HL-60 (cell line): Measurements from ENCODE around the gene PXMP4.
A peak's percentile ranks its signal among the peaks of the same experiment; 100 is the strongest.

Experiments
- DNase-seq, 2 experiments: peaks; one replicate each; pipeline ENCODE4 v3.0.0-alpha.2; 2010 to 2020; ENCODE audit warnings: low read depth in 1 of 2, low spot score in 1 of 2
- H3K27ac ChIP-seq: fragments of 250-450 bp; sonication (Bioruptor Pico); replicated peaks from 2 replicates; pipeline ENCODE4 v1.5.1; 2020; ENCODE audit warnings: mild to moderate bottlenecking, moderate library complexity
- H3K27me3 ChIP-seq: fragments of 250-450 bp; sonication (Bioruptor Pico); 2 replicates; pipeline ENCODE4 v1.5.1; 2021; ENCODE audit warnings: mild to moderate bottlenecking, moderate library complexity; ENCODE audit not compliant: insufficient read depth, poor library complexity, severe bottlenecking
- H3K4me3 ChIP-seq: replicated peaks from 2 replicates; pipeline ENCODE4 v1.5.1; 2011; ENCODE audit warnings: mild to moderate bottlenecking, control low read depth, low read length; ENCODE audit not compliant: insufficient read depth
- GABPA ChIP-seq: IDR thresholded peaks from 2 replicates; pipeline ENCODE4 v1.6.1; 2012; ENCODE audit warnings: low read depth
- POLR2AphosphoS5 ChIP-seq: IDR thresholded peaks from 2 replicates; pipeline ENCODE4 v1.6.1; 2012; ENCODE audit warnings: low read depth
- SPI1 ChIP-seq: IDR thresholded peaks from 2 replicates; pipeline ENCODE4 v1.6.1; 2012; ENCODE audit warnings: low read depth, mild to moderate bottlenecking, borderline replicate concordance
- TF ChIP-seq, protein P1 (sequence below): IDR thresholded peaks from one replicate; pipeline ENCODE4 v1.5.1; 2011; ENCODE audit warnings: low read length, control low read depth, inconsistent platforms; ENCODE audit not compliant: insufficient read depth
- TF ChIP-seq, protein P2 (sequence below): IDR thresholded peaks from 2 replicates; pipeline ENCODE4 v1.6.1; 2012; ENCODE audit warnings: low read depth; ENCODE audit not compliant: insufficient replicate concordance

Gene PXMP4

DNA sequence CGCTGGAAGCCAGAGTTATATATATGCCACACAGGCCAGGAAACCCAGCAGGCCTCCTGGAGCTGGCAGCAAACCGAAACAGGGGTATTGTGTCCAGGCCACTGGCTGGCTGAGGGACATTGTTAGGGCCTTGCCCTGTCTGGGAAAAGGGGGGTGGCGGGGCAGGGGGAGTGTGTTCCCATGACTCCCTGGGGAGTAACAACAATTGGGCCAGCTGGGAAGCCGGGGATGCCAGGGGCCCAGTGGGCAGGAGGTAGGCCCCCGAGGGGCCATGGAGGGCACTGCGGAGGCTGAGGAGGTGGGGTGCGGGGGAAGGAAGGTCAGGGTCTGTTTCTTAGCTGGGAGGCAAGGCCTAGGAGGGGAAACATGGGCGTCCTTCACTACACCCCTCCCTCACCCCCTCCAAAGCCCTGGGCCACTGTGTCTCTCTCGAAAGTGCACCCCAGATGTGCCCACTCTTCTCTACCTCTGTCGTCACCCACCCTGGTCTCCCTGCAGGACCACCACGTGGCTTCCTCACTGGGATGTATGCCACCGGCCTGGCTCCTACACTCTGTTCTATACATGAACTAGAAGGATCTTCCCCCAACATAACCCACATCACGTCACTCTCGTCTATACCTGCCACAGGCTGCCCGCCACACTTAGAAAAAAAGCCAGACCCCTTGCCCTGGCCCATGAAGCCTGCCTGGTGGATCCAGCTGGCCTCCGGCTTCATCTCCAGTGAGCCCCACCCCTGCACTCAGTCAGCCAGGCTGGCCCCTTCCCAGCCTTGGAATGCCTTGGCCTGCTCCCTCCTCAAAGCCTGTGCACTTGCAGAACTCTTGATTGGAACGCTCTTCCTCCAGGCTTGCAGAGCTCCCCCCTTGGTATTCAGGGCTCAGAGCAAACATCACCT lies 26.1 kb downstream of the PXMP4 start:
- no peak overlapping the region for H3K27ac ChIP-seq
- no peak for DNase-seq

DNA sequence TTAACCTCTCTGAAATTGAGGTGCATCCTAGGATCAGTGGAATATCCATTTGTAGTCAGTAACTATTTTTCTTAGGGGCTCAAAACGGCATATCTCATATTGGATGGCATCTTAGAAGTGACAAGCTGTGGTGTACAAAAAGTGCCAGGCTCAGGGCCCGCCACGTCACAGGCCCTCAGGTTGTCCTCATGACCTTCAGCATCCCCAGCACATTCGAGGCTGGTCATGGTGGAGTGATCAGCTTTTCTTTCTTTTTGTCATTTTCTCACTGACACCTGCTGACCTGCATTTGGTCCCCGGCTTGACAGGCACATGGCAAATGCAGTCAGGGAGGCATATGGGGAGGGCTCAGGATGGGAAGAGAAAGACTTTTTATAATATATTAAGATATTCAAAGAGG lies 26.8 kb downstream of the PXMP4 start:
- Histone ChIP-seq H3K27ac (no peak overlapping the region), H3K27me3 (no peaks in the 10 kb centered on the region), H3K4me3 (no peak overlapping the region)
- no peak for DNase-seq
- TF ChIP-seq GABPA (no peak), SPI1 (no peak), POLR2AphosphoS5 (no peak)
- TF ChIP-seq, protein P1, sequence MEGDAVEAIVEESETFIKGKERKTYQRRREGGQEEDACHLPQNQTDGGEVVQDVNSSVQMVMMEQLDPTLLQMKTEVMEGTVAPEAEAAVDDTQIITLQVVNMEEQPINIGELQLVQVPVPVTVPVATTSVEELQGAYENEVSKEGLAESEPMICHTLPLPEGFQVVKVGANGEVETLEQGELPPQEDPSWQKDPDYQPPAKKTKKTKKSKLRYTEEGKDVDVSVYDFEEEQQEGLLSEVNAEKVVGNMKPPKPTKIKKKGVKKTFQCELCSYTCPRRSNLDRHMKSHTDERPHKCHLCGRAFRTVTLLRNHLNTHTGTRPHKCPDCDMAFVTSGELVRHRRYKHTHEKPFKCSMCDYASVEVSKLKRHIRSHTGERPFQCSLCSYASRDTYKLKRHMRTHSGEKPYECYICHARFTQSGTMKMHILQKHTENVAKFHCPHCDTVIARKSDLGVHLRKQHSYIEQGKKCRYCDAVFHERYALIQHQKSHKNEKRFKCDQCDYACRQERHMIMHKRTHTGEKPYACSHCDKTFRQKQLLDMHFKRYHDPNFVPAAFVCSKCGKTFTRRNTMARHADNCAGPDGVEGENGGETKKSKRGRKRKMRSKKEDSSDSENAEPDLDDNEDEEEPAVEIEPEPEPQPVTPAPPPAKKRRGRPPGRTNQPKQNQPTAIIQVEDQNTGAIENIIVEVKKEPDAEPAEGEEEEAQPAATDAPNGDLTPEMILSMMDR = no peak
- TF ChIP-seq, protein P2, sequence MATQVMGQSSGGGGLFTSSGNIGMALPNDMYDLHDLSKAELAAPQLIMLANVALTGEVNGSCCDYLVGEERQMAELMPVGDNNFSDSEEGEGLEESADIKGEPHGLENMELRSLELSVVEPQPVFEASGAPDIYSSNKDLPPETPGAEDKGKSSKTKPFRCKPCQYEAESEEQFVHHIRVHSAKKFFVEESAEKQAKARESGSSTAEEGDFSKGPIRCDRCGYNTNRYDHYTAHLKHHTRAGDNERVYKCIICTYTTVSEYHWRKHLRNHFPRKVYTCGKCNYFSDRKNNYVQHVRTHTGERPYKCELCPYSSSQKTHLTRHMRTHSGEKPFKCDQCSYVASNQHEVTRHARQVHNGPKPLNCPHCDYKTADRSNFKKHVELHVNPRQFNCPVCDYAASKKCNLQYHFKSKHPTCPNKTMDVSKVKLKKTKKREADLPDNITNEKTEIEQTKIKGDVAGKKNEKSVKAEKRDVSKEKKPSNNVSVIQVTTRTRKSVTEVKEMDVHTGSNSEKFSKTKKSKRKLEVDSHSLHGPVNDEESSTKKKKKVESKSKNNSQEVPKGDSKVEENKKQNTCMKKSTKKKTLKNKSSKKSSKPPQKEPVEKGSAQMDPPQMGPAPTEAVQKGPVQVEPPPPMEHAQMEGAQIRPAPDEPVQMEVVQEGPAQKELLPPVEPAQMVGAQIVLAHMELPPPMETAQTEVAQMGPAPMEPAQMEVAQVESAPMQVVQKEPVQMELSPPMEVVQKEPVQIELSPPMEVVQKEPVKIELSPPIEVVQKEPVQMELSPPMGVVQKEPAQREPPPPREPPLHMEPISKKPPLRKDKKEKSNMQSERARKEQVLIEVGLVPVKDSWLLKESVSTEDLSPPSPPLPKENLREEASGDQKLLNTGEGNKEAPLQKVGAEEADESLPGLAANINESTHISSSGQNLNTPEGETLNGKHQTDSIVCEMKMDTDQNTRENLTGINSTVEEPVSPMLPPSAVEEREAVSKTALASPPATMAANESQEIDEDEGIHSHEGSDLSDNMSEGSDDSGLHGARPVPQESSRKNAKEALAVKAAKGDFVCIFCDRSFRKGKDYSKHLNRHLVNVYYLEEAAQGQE = no peak

More for the DNA sequence above, 26.1 kb downstream of the PXMP4 start:
- TF ChIP-seq SPI1 (no peak), POLR2AphosphoS5 (no peak), GABPA (no peak)
- TF ChIP-seq, protein P1 = no peak
- TF ChIP-seq, protein P2 = no peak
- Histone ChIP-seq H3K4me3 (no peak overlapping the region), H3K27me3 (no peaks in the 10 kb centered on the region)

DNA sequence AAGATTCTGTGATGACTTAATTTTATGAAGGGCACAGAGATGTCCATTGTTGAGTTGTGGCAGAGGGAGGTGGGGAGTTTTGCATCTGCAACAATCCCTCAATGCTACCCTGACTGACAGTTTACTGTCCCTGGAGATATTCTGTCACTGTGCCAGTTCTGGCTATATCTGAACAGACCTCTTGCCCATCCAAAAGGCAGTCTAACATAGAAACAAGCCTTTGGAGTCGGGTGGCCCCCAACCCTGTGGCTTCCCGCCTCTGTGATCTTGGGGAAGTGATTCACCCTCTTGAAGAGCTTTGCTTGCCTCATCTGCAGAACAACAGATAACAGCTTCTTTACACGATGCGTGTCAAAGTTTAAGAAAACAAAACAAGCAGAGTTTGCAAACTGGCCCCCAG lies 30.1 kb downstream of the PXMP4 start:
- TF ChIP-seq GABPA = no peak
- peak; percentile 41; the same call in 1 of the 2 replicates for TF ChIP-seq SPI1
- H3K27ac ChIP-seq = peak overlapping the region; percentile 16
- DNase-seq = peak; percentile 54 to 72
- no peaks in the 10 kb centered on the region for H3K27me3 ChIP-seq
- no peak overlapping the region for H3K4me3 ChIP-seq

DNA sequence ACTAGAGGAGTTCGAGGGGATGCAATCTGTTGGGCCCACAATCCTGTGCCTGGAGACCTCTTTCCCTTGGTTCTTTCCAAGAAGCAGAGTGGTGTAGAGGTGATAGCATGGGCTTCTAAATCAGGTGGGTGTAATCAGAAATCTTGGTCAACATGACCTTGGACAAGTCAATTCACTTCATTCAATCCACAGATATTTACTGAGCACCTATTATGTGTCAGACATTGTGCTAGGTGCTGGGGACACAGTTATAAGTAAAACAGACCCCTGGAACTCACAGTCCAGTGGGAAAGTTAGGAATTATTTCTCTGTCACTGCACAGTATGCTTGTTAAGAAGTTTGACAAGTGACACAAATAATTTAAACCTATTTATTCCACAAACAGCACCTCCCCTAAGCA lies 30.6 kb downstream of the PXMP4 start:
- Histone ChIP-seq H3K27ac (peak overlapping the region; percentile 16), H3K4me3 (no peak overlapping the region), H3K27me3 (no peaks in the 10 kb centered on the region)
- TF ChIP-seq, protein P1 = no peak
- TF ChIP-seq, protein P2 = no peak
- no peak for TF ChIP-seq SPI1
- no peak for TF ChIP-seq POLR2AphosphoS5
- TF ChIP-seq GABPA = no peak
- no peak for DNase-seq
